Activated naive CD4-positive, alpha-beta T cell treated with anti-CD3 and anti-CD28 coated beads, Interleukin-2, amount 50 U/mL, for 72 hours (primary cell): ENCODE data around the gene SSB. TPM values are rescaled to one million over a fixed set of nuclear protein-coding genes. Genes with fewer than 3 reads are reported as not detected.
"Not testable (repeated sequence)": the region's sequence is repeated elsewhere in the genome, so short reads cannot be mapped to it uniquely, and the experiment has no call there.

ENCODE experiments used
- ATAC-seq, 2 donors: fragments of 150-1000 bp; cut with Tn5 transposase; 2 replicates each; pipeline ENCODE4 v1.10.0; 2021; ENCODE audit warnings: mild to moderate bottlenecking in 2 of 2, moderate library complexity in 2 of 2
- DNase-seq, 2 donors: peaks; one replicate each; pipeline ENCODE4 v3.0.0; 2021 to 2022; ENCODE audit warnings: low spot score in 2 of 2
- H3K27ac Mint-ChIP-seq, 2 donors: one replicate each; pipeline ENCODE4 v1.8.0; 2022; ENCODE audit warnings: mild to moderate bottlenecking in 2 of 2, mixed read lengths in 2 of 2
- H3K36me3 Mint-ChIP-seq, 2 donors: one replicate each; pipeline ENCODE4 v1.8.0; 2022; ENCODE audit warnings: mixed read lengths in 2 of 2
- H3K9me3 Mint-ChIP-seq, 2 donors: one replicate each; pipeline ENCODE4 v1.8.0; 2022; ENCODE audit warnings: mixed read lengths in 2 of 2
- total RNA-seq, 2 donors: library from RNA; stranded (reverse); gene quantifications; one replicate each; pipeline ENCODE4 v1.2.3, GENCODE V29; 2022

Gene SSB
- total RNA-seq, 2 donors from 2014 or later, result 41.8 to 96.6 TPM

GRCh38 chr2:169775354-169775753, 23.3 kb upstream of the SSB start:
- H3K36me3 Mint-ChIP-seq, result no peaks in the 10 kb centered on the region
- DNase-seq (no peak), ATAC-seq (no peak)
- no peaks in the 10 kb centered on the region for H3K9me3 Mint-ChIP-seq
- no peak overlapping the region for H3K27ac Mint-ChIP-seq

GRCh38 chr2:169775765-169776164, 22.9 kb upstream of the SSB start:
- H3K9me3 Mint-ChIP-seq, result no peaks in the 10 kb centered on the region
- H3K36me3 Mint-ChIP-seq, result no peaks in the 10 kb centered on the region
- ATAC-seq (peak in 1 of 2 donors; percentile 77), DNase-seq (no peak)
- no peak overlapping the region for H3K27ac Mint-ChIP-seq

GRCh38 chr2:169776252-169776761, 22.4 kb upstream of the SSB start:
- no peaks in the 10 kb centered on the region for H3K9me3 Mint-ChIP-seq

DNA sequence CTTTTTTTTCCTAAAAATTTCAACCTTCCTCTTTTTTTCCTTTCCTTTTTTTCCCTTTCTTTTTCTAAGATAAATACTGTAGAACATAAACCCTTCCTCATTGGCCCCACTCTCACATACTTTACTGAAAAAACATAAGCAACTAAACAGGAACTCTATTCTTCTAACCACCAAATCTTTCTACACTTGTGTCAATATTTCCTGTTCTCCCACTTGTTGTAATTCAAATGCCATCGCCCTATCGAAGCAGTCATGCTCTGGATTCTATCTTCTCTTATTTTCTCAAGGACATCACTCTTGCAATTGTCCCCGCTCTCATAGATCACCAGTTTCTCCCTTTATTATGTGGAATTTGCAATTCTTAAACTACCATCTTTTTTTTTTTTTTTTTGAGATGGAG, 20.2 kb upstream of the SSB start:
- DNase-seq (no peak), ATAC-seq (no peak)
- H3K27ac Mint-ChIP-seq, result no peak overlapping the region
- H3K36me3 Mint-ChIP-seq, result no peaks in the 10 kb centered on the region
- H3K9me3 Mint-ChIP-seq, result no peaks in the 10 kb centered on the region

More at GRCh38 chr2:169776252-169776761, 22.4 kb upstream of the SSB start:
- DNase-seq (no peak), ATAC-seq (no peak)
- Mint-ChIP-seq H3K27ac (no peak overlapping the region), H3K36me3 (no peaks in the 10 kb centered on the region)

- Mint-ChIP-seq H3K36me3 (no peaks in the 10 kb centered on the region), H3K27ac (no peak overlapping the region), H3K9me3 (no peaks in the 10 kb centered on the region)
- DNase-seq (no peak), ATAC-seq (no peak)
These were observed 17.2 kb upstream of the SSB start for GRCh38 chr2:169781249-169782013.

DNA sequence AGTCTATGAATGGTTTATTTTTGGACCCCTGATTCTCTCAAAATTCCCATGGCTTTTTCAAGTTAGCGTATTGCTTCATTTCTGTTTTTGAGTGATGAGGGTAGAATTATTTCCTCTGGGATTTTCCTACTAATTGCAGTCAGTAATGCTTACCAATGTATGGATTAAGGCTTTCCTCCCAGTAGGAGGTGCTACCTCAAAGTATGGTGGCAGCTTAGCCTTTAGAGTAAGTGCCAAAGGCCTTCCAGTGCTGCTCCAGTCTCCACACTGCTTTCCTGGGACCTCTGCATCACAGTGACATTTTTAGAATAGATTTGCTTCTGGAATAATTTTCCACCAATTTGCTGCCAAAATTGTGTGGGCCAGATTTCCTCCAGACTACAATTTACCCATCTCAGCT, 16.2 kb upstream of the SSB start:
- no peaks in the 10 kb centered on the region for H3K36me3 Mint-ChIP-seq
- DNase-seq, result no peak
- no peaks in the 10 kb centered on the region for H3K9me3 Mint-ChIP-seq
- no peak for ATAC-seq
- no peak overlapping the region for H3K27ac Mint-ChIP-seq

DNA sequence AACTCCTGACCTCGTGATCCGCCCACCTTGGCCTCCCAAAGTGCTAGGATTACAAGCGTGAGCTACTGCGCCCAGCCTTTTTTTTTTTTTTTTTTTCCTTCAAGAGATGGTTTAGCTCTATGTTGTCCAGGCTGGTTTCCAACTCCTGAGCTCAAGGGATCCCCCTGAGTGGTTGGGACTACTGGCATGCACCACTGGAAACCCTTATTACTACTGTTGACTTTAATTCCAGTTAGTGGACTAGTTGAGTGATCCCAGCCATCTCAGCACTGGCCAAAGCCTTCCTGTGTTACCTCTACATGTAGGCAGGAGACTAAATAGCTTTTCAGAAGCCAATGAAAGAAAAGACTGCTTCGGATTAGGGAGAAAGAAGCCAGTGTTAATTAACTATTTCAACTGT, 8.1 kb upstream of the SSB start:
- Mint-ChIP-seq H3K36me3 (no peaks in the 10 kb centered on the region), H3K9me3 (no peaks in the 10 kb centered on the region), H3K27ac (no peak overlapping the region)
- ATAC-seq (no peak), DNase-seq (no peak)

- peaks cover 0 to 6% of the 10 kb centered on the region in 2 donors for H3K36me3 Mint-ChIP-seq
- no peaks in the 10 kb centered on the region for H3K9me3 Mint-ChIP-seq
- no peak for DNase-seq
- ATAC-seq, result no peak
- H3K27ac Mint-ChIP-seq, result no peak overlapping the region
These were observed 3.5 kb upstream of the SSB start for GRCh38 chr2:169795181-169795580.

- DNase-seq (no peak), ATAC-seq (no peak)
- H3K9me3 Mint-ChIP-seq, result no peaks in the 10 kb centered on the region
- peaks cover 0 to 6% of the 10 kb centered on the region in 2 donors for H3K36me3 Mint-ChIP-seq
- no peak overlapping the region for H3K27ac Mint-ChIP-seq
These were observed 2.2 kb upstream of the SSB start for GRCh38 chr2:169796441-169796840.

DNA sequence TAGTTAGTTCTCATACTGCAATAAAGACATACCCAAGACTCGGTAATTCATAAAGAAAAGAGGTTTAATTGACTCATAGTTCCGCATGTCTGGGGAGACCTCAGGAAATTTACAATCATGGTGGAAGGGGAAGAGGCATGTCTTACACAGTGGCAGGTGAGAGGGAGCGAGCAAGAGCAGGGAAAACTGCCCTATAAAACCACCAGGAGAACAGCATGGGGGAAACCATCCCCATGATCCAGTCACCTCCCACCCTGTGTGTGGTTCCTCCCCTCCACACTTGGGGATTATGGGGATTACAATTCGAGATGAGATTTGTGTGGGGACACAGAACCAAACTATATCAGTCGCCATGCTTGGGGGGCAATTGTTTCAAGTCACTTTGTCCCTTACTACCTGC, 1.1 kb upstream of the SSB start:
- peak overlapping the region in 1 of 2 donors; percentile 94 for H3K27ac Mint-ChIP-seq
- DNase-seq (no peak), ATAC-seq (no peak)
- peaks cover 0 to 6% of the 10 kb centered on the region in 2 donors for H3K36me3 Mint-ChIP-seq
- H3K9me3 Mint-ChIP-seq, result no peaks in the 10 kb centered on the region

DNA sequence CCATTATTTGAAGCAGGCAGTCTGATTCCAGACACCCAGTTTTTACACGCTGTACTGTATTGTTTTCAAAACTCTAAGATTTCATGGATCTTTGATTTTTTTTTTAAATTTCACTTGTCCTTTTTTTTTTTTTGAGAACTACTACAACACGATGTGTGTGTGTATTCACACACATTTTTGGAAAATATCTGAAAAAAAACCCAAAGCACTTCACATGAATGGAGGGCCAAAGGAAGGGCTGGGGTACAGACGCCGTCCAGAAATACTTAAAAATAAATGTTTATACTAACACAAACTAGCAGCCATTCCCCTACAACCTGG, 314 bp upstream of the SSB start:
- DNase-seq (no peak), ATAC-seq (no peak)
- H3K36me3 Mint-ChIP-seq, result peaks cover 0 to 6% of the 10 kb centered on the region in 2 donors
- no peaks in the 10 kb centered on the region for H3K9me3 Mint-ChIP-seq
- peak overlapping the region; percentile 44 to 94 for H3K27ac Mint-ChIP-seq

DNA sequence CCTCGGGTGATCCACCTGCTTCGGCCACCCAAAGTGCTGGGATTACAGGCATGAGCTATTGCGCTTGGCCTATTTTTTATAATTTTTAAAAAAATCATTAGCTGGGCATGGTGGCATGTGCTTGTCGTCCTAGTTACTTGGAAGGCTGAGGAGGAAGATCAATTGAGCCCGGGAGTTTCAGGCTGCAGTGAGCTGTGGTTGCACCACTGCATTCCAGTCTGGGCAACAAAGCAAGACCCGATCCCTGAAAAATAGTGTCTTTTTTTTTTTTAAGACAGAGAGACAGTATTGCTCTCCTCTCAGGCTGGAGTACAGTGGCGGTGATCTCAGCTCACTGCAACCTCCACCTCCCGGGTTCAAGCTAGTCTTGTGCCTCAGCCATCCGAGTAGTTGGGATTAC, 4.8 kb downstream of the SSB start:
- DNase-seq, result no peak
- peaks cover 0 to 6% of the 10 kb centered on the region in 2 donors for H3K36me3 Mint-ChIP-seq
- ATAC-seq, result no peak
- no peaks in the 10 kb centered on the region for H3K9me3 Mint-ChIP-seq
- no peak overlapping the region for H3K27ac Mint-ChIP-seq

DNA sequence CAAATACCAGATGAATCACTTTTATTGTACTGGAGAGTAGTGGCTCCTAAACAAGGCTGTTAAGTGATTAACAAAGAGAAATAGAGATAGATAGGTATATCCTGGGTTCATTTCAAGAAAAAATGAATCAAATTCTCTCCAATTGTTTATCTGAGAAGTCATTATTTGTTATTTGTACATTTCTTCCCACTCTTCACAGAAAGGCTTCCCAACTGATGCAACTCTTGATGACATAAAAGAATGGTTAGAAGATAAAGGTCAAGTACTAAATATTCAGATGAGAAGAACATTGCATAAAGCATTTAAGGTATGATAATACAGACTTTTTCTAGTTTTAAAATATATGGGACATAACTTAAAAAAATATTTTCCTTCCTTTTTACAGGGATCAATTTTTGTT, 7.9 kb downstream of the SSB start:
- ATAC-seq, result no peak
- Mint-ChIP-seq H3K36me3 (peaks cover 7 to 16% of the 10 kb centered on the region in 2 donors), H3K9me3 (no peaks in the 10 kb centered on the region), H3K27ac (no peak overlapping the region)
- DNase-seq, result no peak

DNA sequence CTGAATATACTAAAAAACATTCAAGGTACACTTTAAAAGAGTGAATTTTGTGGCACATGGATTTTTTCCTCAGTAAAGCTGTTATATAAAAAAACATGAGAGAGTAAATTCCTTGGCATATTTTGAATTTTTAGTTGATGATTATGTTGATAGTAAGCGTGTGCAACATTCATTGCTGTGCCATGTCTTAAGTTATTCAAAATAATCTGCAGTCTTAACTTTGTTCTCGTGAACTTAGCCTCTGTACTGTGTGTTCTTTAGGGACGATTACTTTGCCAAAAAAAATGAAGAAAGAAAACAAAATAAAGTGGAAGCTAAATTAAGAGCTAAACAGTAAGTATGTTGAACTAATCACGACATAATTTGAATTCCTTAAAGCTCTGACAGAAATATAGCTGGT, 9.6 kb downstream of the SSB start:
- H3K27ac Mint-ChIP-seq, result no peak overlapping the region
- DNase-seq, result no peak
- no peak for ATAC-seq
- H3K9me3 Mint-ChIP-seq, result no peaks in the 10 kb centered on the region
- H3K36me3 Mint-ChIP-seq, result peaks cover 7 to 17% of the 10 kb centered on the region in 2 donors

DNA sequence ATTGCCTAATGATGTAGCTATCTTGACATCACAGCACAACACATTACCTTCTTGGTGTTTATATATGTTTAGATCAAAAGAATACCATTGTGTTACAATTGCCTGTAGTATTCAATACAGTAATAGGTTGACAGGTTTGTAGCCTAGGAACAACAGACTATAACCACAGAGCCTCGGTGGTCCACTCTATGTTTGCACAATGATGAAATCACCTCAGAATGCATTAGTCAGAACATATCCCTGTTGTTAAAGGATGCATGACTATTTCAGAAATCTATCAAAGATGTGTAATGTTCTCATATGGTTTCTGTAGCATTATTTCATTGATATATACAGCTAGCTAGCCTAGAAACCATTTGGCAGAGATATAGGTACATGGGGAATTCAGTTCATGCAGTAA, 17.2 kb downstream of the SSB start:
- no peak overlapping the region for H3K27ac Mint-ChIP-seq
- H3K36me3 Mint-ChIP-seq, result peaks cover 27 to 44% of the 10 kb centered on the region in 2 donors
- ATAC-seq, result peak; percentile 63 to 73
- H3K9me3 Mint-ChIP-seq, result peaks cover 0 to 4% of the 10 kb centered on the region in 2 donors
- no peak for DNase-seq

DNA sequence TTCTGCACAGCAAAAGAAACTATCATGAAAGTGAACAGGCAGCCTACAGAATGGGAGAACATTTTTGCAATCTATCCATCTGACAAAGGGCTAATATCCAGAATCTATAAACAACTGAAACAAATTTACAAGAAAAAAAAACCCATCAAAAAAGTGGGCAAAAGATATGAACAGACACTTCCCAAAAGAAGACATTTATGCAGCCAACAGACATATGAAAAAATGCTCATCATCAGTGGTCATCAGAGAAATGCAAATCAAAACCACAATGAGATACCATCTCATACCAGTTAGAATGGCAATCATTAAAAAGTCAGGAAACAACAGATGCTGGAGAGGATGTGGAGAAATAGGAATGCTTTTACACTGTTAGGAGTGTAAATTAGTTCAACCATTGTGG, 18.3 kb downstream of the SSB start:
- ATAC-seq, H3K9me3 Mint-ChIP-seq, H3K27ac Mint-ChIP-seq: not testable (repeated sequence)

GRCh38 chr2:169817369-169817768, 18.7 kb downstream of the SSB start:
- DNase-seq, H3K9me3 Mint-ChIP-seq, H3K27ac Mint-ChIP-seq, ATAC-seq: not testable (repeated sequence)
- H3K36me3 Mint-ChIP-seq, result peaks cover 22 to 51% of the 10 kb centered on the region in 2 donors

More for the DNA sequence above, 18.3 kb downstream of the SSB start:
- DNase-seq, result not testable (repeated sequence)
- peaks cover 22 to 47% of the 10 kb centered on the region in 2 donors for H3K36me3 Mint-ChIP-seq

DNA sequence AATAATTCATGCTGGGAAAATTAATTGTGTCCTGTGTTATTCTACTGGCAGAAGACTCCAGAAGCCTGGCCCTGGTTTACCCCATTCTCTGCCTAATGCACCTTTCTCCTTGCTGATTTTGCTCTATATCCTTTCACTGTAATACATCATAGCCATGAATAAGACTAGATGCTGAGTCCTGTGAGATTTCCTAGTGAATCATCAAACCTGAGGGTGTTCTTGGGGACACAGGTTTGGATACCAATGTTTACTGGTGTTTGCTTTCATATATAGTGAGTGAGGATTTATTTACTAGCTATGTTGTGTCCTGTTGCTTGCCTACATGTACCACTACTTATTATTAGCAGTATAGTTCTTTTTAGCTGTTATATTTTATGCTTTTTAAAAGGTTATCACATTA, 19.6 kb downstream of the SSB start:
- H3K36me3 Mint-ChIP-seq, result peaks cover 24 to 58% of the 10 kb centered on the region in 2 donors
- DNase-seq (no peak), ATAC-seq (no peak)
- peaks cover 4 to 5% of the 10 kb centered on the region in 2 donors for H3K9me3 Mint-ChIP-seq
- no peak overlapping the region for H3K27ac Mint-ChIP-seq
